Activated naive CD4-positive, alpha-beta T cell treated with anti-CD3 and anti-CD28 coated beads, Interleukin-2, amount 50 U/mL, for 72 hours (primary cell): ENCODE results near the gene LAPTM5. TPM values are rescaled to one million over a fixed set of nuclear protein-coding genes. Genes with fewer than 3 reads are reported as not detected.
"Not testable (repeated sequence)": the region's sequence is repeated elsewhere in the genome, so short reads cannot be mapped to it uniquely, and the experiment has no call there.

Experiments used
- ATAC-seq, 2 donors: fragments of 150-1000 bp; cut with Tn5 transposase; 2 replicates each; pipeline ENCODE4 v1.10.0; 2021; ENCODE audit warnings: mild to moderate bottlenecking in 2 of 2, moderate library complexity in 2 of 2
- DNase-seq, 2 donors: peaks; one replicate each; pipeline ENCODE4 v3.0.0; 2021 to 2022; ENCODE audit warnings: low spot score in 2 of 2
- H3K27ac Mint-ChIP-seq, 2 donors: one replicate each; pipeline ENCODE4 v1.8.0; 2022; ENCODE audit warnings: mild to moderate bottlenecking in 2 of 2, mixed read lengths in 2 of 2
- H3K36me3 Mint-ChIP-seq, 2 donors: one replicate each; pipeline ENCODE4 v1.8.0; 2022; ENCODE audit warnings: mixed read lengths in 2 of 2
- H3K9me3 Mint-ChIP-seq, 2 donors: one replicate each; pipeline ENCODE4 v1.8.0; 2022; ENCODE audit warnings: mixed read lengths in 2 of 2
- total RNA-seq, 2 donors: library from RNA; stranded (reverse); gene quantifications; one replicate each; pipeline ENCODE4 v1.2.3, GENCODE V29; 2022

The LAPTM5 gene, protein sequence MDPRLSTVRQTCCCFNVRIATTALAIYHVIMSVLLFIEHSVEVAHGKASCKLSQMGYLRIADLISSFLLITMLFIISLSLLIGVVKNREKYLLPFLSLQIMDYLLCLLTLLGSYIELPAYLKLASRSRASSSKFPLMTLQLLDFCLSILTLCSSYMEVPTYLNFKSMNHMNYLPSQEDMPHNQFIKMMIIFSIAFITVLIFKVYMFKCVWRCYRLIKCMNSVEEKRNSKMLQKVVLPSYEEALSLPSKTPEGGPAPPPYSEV
- total RNA-seq = 100 to 1,000 TPM; 248 to 298 TPM

DNA sequence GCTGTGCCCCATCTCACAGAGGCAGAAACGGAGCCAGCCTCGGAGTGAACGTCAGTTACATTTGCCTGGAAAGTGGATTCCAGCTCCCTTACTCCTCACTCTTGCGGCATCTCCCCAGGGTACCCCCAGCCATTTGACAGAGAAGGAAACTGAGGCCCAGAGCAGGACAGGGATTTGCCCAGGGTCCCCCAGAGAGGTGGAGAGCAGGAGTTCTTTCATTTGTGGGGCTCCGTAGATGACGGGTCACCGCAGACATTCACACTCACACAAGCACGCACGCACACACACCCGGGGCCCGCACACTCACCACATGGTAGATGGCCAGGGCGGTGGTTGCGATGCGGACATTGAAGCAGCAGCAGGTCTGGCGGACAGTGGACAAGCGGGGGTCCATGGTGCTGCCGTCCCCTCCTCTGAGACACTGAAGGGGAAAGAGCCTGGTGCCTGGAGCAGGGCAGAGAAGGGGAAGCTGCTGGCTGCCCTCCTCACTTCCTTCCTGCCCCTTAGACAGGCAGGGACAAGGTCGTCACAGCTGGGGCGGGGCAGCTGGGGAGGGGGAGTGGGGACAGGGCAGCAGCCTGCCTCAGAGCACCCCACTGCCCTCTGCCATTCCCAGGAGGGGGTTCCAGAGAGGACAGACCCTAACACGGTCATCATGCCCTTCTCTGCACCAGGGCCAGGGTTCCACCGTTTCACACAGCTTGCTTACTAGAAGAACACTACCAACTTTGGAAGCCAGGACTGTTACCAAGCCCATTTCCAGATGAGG is at the start of gene LAPTM5:
Gene LAPTM5, minus strand, starts transcription at position 423 of the 769 bp plus-strand sequence. Its CDS starts 29 bp downstream, at position 394.
- Mint-ChIP-seq H3K9me3 (no peaks in the 10 kb centered on the region), H3K27ac (peak within 1 kb of the TSS; percentile 92 to 98), H3K36me3 (peaks cover 32 to 36% of the 10 kb centered on the region in 2 donors)
- peak; percentile 36 to 50 for ATAC-seq
- peak; percentile 52 to 72 for DNase-seq

DNA sequence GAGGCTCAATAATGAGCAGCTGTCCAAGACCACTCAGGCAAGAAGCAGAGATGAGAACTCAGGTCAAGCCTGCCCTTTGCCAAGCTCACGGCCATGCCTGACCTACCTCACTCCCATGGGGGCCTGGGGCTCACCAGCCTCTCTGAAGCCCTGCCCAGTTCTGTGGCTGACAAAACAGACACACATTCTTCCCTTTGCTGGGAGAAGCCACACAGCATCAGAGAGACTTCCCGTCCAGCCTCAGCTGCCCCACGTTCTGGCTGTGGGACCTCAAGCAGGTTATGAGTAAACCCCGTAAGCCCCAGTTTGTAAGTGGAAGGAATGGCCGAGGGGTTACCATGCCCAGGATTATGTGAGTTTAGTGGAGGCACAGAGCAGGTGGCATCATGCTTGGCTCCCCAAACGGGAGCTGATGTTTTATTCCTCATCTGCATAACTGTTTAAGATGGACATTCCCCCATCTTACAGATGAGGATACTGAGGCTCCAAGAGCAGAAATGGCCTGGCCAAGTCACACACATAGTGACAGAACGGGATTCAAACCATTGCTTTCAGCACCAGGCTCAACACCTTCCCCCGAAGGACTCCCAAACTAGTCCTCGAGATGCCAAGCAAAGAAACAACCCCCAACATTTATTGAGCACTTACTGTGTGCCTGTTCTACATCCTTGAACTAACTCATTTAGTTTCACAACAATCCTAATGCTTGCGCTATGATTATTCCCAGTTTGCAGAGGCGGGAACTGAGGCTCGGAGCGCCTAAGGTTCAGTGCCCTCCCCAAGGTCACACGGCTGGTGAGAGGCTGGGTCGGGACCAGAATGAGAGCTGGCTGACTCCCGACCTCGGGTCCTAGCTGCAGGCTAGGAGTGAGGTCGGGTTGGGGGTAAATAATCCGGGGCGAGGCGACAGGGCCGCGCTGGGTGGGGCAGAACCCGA is 49.1 kb upstream of the LAPTM5 start:
- DNase-seq (no peak), ATAC-seq (no peak)
- Mint-ChIP-seq H3K27ac (no peak overlapping the region), H3K36me3 (no peaks in the 10 kb centered on the region), H3K9me3 (no peaks in the 10 kb centered on the region)

DNA sequence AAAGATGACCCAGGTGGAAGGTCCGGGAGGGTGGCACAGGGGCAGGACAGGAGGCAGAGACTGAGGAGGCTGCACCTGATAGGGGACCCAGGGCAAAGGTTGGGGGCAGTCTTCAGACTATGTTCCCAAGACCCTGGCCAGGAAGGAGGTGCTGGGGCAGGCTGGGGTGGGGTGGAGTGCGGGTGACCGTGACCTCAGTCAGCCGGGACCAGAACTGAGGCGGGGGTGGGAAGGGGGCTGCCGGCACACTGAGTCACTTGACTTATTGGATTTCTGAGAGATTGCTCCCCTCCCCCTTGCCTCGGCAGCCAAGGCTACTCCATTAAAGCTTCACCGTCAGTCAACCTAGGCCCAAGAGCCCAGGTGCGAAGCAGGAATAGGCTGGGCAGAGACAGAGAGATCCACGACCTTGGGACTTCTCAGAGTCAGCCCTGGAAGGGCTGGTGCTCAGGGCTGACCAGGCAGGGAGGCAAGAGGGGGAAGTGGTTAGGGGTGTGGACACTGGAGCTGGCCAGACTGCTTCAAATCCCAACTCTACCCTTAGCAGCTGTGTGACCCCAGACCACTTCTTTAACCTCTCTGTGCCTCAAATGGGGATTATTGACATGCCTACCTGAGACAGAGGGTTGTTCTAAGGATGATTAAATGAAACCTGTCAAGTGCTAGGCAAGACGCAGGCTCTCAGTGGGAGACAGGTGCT is 47.9 kb upstream of the LAPTM5 start:
- no peaks in the 10 kb centered on the region for H3K36me3 Mint-ChIP-seq
- no peak for DNase-seq
- H3K27ac Mint-ChIP-seq = no peak overlapping the region
- H3K9me3 Mint-ChIP-seq = no peaks in the 10 kb centered on the region
- ATAC-seq = no peak

DNA sequence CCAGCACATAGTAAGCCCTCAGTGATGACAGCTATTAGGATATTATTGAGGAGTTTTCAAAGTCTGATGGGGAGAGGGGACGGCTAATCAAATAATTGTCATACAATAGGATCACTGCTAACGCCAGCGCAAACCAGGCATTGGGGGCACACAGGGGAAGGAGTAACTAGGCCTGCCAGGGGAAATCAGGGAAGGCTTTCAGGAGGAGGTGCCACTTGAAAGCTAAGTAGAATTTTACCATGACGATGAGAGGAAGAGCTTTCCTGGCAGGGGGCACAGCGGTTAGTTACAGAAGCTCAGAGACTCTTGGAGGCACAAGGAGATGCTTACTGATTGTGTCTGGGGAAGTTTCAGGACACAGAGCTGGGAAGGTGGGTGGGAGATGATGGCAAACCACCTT is 47.2 kb upstream of the LAPTM5 start:
- Mint-ChIP-seq H3K36me3 (no peaks in the 10 kb centered on the region), H3K9me3 (no peaks in the 10 kb centered on the region), H3K27ac (no peak overlapping the region)
- DNase-seq (no peak), ATAC-seq (no peak)

DNA sequence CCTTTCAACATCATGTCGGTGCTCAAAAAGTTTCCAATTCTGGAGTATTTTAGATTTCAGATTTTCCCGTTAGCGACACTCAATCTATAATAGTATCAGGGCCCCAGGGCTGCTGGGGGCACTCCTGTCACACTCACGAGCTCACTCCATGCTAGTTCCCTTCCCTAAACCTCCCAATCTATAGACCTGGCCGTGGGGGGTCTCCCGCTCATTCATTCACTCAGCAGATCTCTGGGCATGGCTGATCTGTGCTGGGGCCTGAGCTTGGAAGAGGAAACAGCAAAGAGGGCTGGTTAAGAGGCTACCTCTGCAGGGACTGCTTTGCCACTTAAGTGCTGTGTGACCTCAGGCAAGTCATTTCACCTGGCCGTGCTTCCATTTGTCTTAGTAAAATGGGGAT is 46.8 kb upstream of the LAPTM5 start:
- DNase-seq = no peak
- no peaks in the 10 kb centered on the region for H3K9me3 Mint-ChIP-seq
- no peak for ATAC-seq
- H3K27ac Mint-ChIP-seq = no peak overlapping the region
- no peaks in the 10 kb centered on the region for H3K36me3 Mint-ChIP-seq

DNA sequence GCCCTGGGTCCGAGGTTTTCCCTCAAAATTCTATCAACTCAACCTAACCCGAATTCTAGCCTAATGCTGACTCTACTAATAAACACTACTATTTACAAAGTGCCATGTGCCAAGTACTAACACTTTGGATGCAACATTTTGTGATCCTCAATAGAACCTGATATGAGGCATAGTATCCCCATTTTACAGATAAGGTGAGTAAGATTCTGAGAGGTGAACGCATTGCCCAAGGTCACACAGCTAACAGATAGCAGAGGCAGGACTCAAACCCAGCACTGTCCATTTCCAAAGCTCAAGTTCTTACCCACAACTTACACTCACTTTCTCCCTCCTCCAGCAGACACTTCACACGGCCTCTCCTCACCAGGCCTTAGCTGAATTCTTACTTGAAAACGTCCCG is 46.0 kb upstream of the LAPTM5 start:
- Mint-ChIP-seq H3K27ac (no peak overlapping the region), H3K36me3 (no peaks in the 10 kb centered on the region), H3K9me3 (no peaks in the 10 kb centered on the region)
- ATAC-seq (no peak), DNase-seq (no peak)

DNA sequence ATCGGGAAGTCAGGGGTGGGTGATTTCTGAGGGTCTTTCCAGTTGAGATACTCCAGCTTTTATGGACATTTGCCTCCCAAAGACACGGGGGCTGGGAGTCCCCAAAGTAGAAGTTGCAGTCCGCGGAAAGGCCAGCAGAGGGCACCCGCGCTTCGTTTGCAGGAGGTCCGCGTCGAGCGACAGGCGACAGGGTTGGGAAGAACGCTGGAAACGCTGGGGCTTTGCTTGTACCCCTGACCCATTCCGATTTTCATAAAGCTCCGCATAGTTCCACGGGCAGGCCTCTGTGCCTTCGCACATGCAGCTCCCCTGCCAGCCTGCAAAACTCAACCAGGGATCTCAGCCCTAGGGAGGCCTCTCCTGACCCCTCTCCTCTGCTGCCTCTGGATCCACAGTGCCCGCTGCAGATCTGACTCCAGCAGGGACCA is 44.2 kb upstream of the LAPTM5 start:
- no peaks in the 10 kb centered on the region for H3K9me3 Mint-ChIP-seq
- H3K36me3 Mint-ChIP-seq = no peaks in the 10 kb centered on the region
- H3K27ac Mint-ChIP-seq = no peak overlapping the region
- DNase-seq (peak; percentile 69 to 94), ATAC-seq (peak; percentile 70 to 79)

DNA sequence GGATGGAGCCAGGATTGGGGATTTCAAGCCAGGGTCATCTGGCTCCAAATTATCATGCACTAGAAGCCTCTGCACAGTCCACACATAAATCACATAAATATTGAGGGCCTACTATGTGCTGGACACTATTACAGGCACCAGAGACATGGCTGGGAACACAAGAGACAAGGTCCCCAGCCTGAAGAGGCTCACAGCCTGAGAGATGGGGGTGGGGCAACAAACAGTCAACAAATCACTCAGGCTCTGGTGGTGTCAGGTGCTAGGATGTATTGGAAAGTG is 41.6 kb upstream of the LAPTM5 start:
- no peak for ATAC-seq
- DNase-seq = no peak
- H3K36me3 Mint-ChIP-seq = no peaks in the 10 kb centered on the region
- peak overlapping the region in 1 of 2 donors; percentile 80 for H3K27ac Mint-ChIP-seq
- H3K9me3 Mint-ChIP-seq = no peaks in the 10 kb centered on the region

DNA sequence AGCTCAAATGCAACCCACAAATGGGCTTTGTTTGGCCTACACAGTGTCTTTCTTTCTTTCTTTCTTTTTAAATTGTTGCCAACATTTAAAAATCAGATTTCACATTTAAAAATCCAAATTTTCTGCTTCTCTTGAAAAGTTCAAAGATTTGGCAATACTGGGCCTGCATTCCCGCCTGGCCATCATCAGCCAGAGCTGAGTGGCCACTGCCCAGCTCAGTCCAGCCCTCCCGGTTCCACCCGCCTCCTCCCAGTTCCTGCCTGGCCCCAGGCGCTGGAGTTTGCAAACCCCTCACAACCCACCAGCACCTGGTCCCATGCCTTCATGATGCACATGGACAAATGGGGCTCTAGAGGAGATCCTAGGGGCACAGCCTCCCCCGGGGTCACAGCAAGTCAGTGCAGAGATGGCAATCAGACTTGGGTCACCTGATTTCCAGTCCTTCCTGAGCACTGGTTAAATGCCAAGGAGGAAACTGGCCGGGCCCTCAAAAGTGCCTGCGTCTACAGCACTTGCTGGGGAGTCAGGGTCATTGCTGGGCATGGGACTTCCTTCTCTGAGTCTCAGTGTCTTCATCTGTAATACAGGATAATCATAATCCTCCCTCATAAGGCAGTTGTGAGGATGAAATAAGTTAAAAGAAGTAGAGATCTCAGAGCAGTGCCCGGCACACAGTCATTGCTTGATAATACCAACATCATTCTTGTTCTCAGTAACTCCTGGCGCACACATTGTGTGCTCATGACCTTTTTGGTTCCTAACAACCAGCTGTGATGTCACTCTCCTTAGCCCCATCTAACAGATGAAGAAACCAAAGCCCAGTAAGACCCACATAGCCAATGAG is 41.0 kb upstream of the LAPTM5 start:
- DNase-seq = no peak
- Mint-ChIP-seq H3K36me3 (no peaks in the 10 kb centered on the region), H3K27ac (peak overlapping the region in 1 of 2 donors; percentile 80), H3K9me3 (no peaks in the 10 kb centered on the region)
- no peak for ATAC-seq

DNA sequence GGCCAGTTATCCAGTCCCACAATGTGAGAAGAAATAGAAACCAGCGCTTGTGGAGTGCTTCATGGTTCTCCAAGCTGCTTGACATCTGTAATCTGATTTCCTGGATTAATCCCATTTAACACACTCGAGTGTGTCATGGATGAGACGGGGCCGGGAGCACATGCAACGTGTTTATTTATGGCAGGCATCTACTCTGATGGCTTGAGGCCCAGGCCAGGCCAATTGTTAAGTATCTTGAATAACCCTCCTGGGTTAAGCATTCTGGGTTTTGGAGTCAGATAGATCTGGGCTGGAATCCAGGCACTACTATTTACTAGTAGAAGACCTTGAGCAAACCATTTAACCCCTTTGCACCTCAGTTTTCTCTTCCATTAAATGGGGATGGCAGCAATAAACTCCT is 37.5 kb upstream of the LAPTM5 start:
- H3K9me3 Mint-ChIP-seq = no peaks in the 10 kb centered on the region
- DNase-seq (no peak), ATAC-seq (no peak)
- H3K36me3 Mint-ChIP-seq = no peaks in the 10 kb centered on the region
- H3K27ac Mint-ChIP-seq = no peak overlapping the region

DNA sequence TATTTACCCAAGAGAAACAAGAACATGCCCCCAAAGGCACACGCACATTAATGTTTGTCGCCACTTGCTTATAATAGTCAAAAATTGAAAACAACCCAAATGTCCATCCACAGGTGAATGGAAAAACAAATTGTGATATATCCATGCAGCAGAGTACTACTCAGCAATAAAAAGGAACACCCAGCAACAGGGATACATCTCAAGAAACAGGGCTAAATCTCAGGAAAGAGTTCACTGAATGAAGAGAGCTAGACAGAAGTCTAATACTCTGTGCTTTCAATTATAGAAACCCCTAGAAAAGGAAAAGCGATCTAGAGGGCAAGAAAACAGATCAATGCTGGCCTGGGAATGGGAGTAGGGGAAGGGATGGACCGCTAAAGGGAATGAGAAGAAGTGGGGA is 36.7 kb upstream of the LAPTM5 start:
- H3K36me3 Mint-ChIP-seq = no peaks in the 10 kb centered on the region
- peak overlapping the region in 1 of 2 donors; percentile 38 for H3K27ac Mint-ChIP-seq
- DNase-seq (no peak), ATAC-seq (no peak)
- no peaks in the 10 kb centered on the region for H3K9me3 Mint-ChIP-seq

DNA sequence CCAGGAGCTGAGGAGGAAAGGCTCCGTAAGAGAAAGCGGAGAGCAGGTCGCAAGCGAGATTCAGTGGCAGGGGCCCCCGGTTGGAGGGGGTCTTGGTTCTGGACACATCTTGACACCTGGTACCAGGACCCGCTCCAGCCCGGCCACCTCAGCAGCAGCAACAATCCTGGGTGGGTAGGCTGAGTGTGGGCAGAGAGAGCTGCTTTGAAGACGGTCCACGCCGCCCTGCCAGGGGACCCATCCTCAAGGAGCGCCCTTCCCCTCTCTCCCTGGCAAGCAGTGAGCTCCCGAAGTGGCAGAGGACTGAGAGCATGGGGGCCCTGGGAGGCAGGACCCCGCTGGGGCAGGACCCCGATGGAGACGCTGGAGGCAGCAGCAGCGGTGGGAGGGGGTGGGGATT is 35.6 kb upstream of the LAPTM5 start:
- Mint-ChIP-seq H3K36me3 (no peaks in the 10 kb centered on the region), H3K27ac (no peak overlapping the region), H3K9me3 (no peaks in the 10 kb centered on the region)
- ATAC-seq = no peak
- no peak for DNase-seq

DNA sequence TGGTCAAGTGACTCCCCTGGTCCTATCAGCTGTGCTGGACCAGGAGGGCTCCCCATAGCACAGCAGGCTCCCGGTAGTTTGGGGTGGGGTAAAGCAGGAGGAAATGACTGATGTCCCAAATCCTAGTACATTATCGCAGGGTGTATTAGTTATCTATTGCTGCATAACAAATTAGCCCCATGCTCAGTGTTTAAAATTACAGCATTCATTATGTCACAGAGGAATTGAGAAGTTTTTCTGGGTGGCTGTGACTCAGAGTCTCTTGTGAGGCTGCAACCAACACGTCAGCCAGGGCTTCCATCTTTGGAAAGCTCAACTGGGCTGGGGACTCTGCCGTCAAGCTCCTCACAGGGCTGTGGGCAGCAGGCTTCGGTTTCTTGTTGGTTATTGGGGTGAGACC is 34.3 kb upstream of the LAPTM5 start:
- DNase-seq = no peak
- no peak for ATAC-seq

DNA sequence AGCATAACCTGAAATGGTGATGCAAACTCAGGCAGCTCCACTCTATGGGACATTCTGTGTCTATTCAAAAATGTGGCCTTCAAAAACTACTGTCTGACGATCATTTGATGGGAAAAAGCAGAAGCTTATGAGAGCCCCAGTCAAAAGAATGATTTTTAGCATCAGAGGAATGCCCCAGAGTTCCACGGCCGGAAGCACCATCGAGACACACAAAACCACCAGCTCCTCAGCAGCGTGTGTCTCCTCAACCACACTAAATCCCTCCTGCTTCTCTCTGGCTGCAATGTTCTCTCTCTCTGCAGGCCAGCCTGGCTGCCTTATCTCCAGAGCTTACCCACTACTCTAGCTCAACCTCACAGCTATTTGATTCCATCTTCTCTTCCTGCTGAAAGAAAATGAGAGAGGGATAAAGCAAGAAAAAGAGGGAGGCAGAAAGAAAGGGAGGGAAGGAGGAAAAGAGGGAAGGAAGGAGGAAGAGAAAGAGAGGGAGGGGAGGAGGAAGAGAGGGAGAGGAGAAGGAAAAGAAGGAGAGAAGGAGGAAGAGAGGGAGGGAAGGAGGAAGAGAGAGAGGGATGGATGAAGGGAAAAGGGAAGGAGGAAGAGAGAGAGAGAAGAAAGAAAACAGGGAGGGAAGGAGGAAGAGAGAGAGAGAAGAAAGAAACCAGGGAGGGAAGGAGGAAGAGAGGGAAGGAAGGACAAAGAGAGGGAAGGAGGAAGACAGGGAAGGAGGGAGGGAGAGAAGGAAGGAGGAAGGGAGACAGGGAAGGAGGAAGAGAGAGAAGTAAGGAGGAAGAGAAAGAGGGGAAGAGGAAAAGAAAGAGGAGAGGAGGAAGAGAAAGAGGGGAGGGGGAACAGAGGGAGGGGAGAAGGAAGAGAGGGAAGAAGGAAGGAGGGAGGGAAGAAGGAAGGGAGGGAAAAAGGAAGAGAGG is 33.5 kb upstream of the LAPTM5 start:
- Mint-ChIP-seq H3K27ac (no peak overlapping the region), H3K9me3 (no peaks in the 10 kb centered on the region), H3K36me3 (no peaks in the 10 kb centered on the region)
- no peak for DNase-seq
- peak in 1 of 2 donors; percentile 31 for ATAC-seq

More for the DNA sequence above, 34.3 kb upstream of the LAPTM5 start:
- H3K27ac Mint-ChIP-seq = no peak overlapping the region
- no peaks in the 10 kb centered on the region for H3K9me3 Mint-ChIP-seq
- H3K36me3 Mint-ChIP-seq = no peaks in the 10 kb centered on the region

DNA sequence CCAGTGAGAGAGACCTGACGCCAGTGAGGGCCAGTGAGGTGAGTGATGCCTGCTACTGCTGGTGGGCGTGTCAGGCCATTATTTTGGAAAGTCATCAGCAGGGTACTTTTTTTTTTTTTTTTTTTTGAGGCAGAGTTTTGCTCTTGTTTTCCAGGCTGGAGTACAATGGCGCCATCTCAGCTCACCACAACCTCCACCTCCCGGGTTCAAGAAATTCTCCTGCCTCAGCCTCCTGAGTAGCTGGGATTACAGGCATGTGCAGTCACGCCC is 32.6 kb upstream of the LAPTM5 start:
- not testable (repeated sequence) for H3K36me3 Mint-ChIP-seq, H3K9me3 Mint-ChIP-seq, DNase-seq, ATAC-seq
- H3K27ac Mint-ChIP-seq = peak overlapping the region in 1 of 2 donors; percentile 50
